Glutamatergic neuron (in vitro differentiated cells): ENCODE results near the gene GPR15. TPM values are rescaled to one million over a fixed set of nuclear protein-coding genes. Genes with fewer than 3 reads are reported as not detected.

Experiments used
- DNase-seq: peaks from one replicate; pipeline ENCODE4 v3.0.0; 2022
- H3K27ac Mint-ChIP-seq: one replicate; pipeline ENCODE4 v1.8.0; 2020; ENCODE audit warnings: mild to moderate bottlenecking, mixed read lengths, inconsistent platforms; ENCODE audit not compliant: unreplicated experiment
- H3K27me3 Mint-ChIP-seq: one replicate; pipeline ENCODE4 v1.8.0; 2020; ENCODE audit warnings: mild to moderate bottlenecking, moderate library complexity, mixed read lengths, inconsistent platforms; ENCODE audit not compliant: unreplicated experiment
- H3K36me3 Mint-ChIP-seq: one replicate; pipeline ENCODE4 v1.8.0; 2020; ENCODE audit warnings: mild to moderate bottlenecking, mixed read lengths, inconsistent platforms; ENCODE audit not compliant: unreplicated experiment
- H3K4me1 Mint-ChIP-seq: one replicate; pipeline ENCODE4 v1.8.0; 2020; ENCODE audit warnings: mild to moderate bottlenecking, low read depth, mixed read lengths, inconsistent platforms; ENCODE audit not compliant: unreplicated experiment
- H3K4me3 Mint-ChIP-seq: one replicate; pipeline ENCODE4 v1.8.0; 2020; ENCODE audit warnings: mild to moderate bottlenecking, mixed read lengths, inconsistent platforms; ENCODE audit not compliant: unreplicated experiment
- H3K9me3 Mint-ChIP-seq: one replicate; pipeline ENCODE4 v1.8.0; 2020; ENCODE audit warnings: mild to moderate bottlenecking, moderate library complexity, mixed read lengths, inconsistent platforms; ENCODE audit not compliant: unreplicated experiment
- CTCF ChIP-seq: fragments of 200-600 bp; sonication (generic); IDR thresholded peaks from one replicate; pipeline ENCODE4 v1.5.0; 2021; ENCODE audit not compliant: partially characterized antibody, unreplicated experiment
- long read RNA-seq: library from polyadenylated mRNA; unstranded; transcript quantifications from one replicate; pipeline ENCODE4 v2.0.0, GENCODE V29; 2020; ENCODE audit not compliant: unreplicated experiment
- total RNA-seq: library from RNA; stranded (reverse); fragmentation: NEBNext Ultra II Directional; extraction: Animal tissue kit (Norgen Biotek cat#: 25700); gene quantifications from one replicate; pipeline ENCODE4 v1.2.1, GENCODE V29; 2021; ENCODE audit not compliant: unreplicated experiment

Gene GPR15
- not detected for total RNA-seq
- long read RNA-seq = 0 reads

GRCh38 chr3:98531622-98532274, at the start of gene GPR15:
Gene GPR15, plus strand, starts transcription at chr3:98531978. Its CDS starts 56 bp downstream, at chr3:98532034.
- no peak for TF ChIP-seq CTCF
- Mint-ChIP-seq H3K27ac (no peak within 1 kb of the TSS), H3K27me3 (no peaks in the 10 kb centered on the region), H3K36me3 (no peaks in the 10 kb centered on the region), H3K4me3 (no peak within 1 kb of the TSS), H3K4me1 (peaks cover 3% of the 10 kb centered on the region), H3K9me3 (no peaks in the 10 kb centered on the region)
- DNase-seq = no peak

GRCh38 chr3:98482717-98483482, 48.9 kb upstream of the GPR15 start:
- no peak overlapping the region for H3K4me3 Mint-ChIP-seq
- no peaks in the 10 kb centered on the region for H3K36me3 Mint-ChIP-seq

GRCh38 chr3:98483626-98484025, 48.2 kb upstream of the GPR15 start:
- H3K27me3 Mint-ChIP-seq = no peaks in the 10 kb centered on the region
- DNase-seq = no peak
- no peaks in the 10 kb centered on the region for H3K4me1 Mint-ChIP-seq
- no peaks in the 10 kb centered on the region for H3K9me3 Mint-ChIP-seq
- no peaks in the 10 kb centered on the region for H3K36me3 Mint-ChIP-seq
- no peak overlapping the region for H3K27ac Mint-ChIP-seq
- TF ChIP-seq CTCF = no peak
- no peak overlapping the region for H3K4me3 Mint-ChIP-seq

More at GRCh38 chr3:98482717-98483482, 48.9 kb upstream of the GPR15 start:
- Mint-ChIP-seq H3K4me1 (no peaks in the 10 kb centered on the region), H3K9me3 (no peaks in the 10 kb centered on the region), H3K27me3 (no peaks in the 10 kb centered on the region), H3K27ac (no peak overlapping the region)
- TF ChIP-seq CTCF = no peak
- DNase-seq = no peak

- Mint-ChIP-seq H3K36me3 (no peaks in the 10 kb centered on the region), H3K4me1 (no peaks in the 10 kb centered on the region), H3K4me3 (no peak within 1 kb of the TSS), H3K27me3 (no peaks in the 10 kb centered on the region), H3K9me3 (no peaks in the 10 kb centered on the region), H3K27ac (no peak within 1 kb of the TSS)
- no peak for DNase-seq
- no peak for TF ChIP-seq CTCF
Observed at GRCh38 chr3:98497381-98497780, 34.4 kb upstream of the GPR15 start, which contains the start of gene OR5K2. Gene OR5K2, plus strand, starts transcription at chr3:98497681. Its CDS starts 0 bp downstream, at chr3:98497681.

- no peaks in the 10 kb centered on the region for H3K9me3 Mint-ChIP-seq
- no peak overlapping the region for H3K4me3 Mint-ChIP-seq
- no peak for TF ChIP-seq CTCF
- DNase-seq = no peak
- H3K4me1 Mint-ChIP-seq = no peaks in the 10 kb centered on the region
- no peak overlapping the region for H3K27ac Mint-ChIP-seq
- H3K27me3 Mint-ChIP-seq = no peaks in the 10 kb centered on the region
- H3K36me3 Mint-ChIP-seq = no peaks in the 10 kb centered on the region
Observed at GRCh38 chr3:98500019-98500418, 31.8 kb upstream of the GPR15 start.
